Upper lobe of left lung (tissue), 4 donors: ENCODE data around the gene LRRC56.

Experiments
- CTCF ChIP-seq, 6 experiments: fragments of 450-650 bp in 4 of 6; fragments of 200-600 bp in 2 of 6; sonication (generic) in 2 of 6; IDR thresholded peaks; one replicate each; pipeline ENCODE4 v1.5.1; 2016 to 2019; ENCODE audit warnings: antibody characterized with exemption in 6 of 6
- EP300 ChIP-seq, 4 donors: sonication (generic); formaldehyde crosslinking; IDR thresholded peaks; one replicate each; pipeline ENCODE4 v1.5.1; 2017; ENCODE audit warnings: antibody characterized with exemption in 4 of 4, control low read depth in 2 of 4

- TF ChIP-seq EP300 (IDR thresholded peaks at IDR 0.05) (no peak), CTCF (IDR thresholded peaks at IDR 0.05) (no peak)
Observed at GRCh38 chr11:515131-515530, 22.2 kb upstream of the LRRC56 start.
